Progenitor cell of endocrine pancreas (in vitro differentiated cells): Measurements from ENCODE around the gene C11orf21. TPM values are rescaled to one million over a fixed set of nuclear protein-coding genes. Genes with fewer than 3 reads are reported as not detected.
"Not testable (repeated sequence)": the region's sequence is repeated elsewhere in the genome, so short reads cannot be mapped to it uniquely, and the experiment has no call there.

Experiments used
- DNase-seq: peaks from one replicate; pipeline ENCODE4 v3.0.0; 2021; ENCODE audit warnings: low spot score; ENCODE audit not compliant: unreplicated experiment
- H3K27ac Mint-ChIP-seq: 2 replicates; pipeline ENCODE4 v1.8.0; 2021; ENCODE audit warnings: mild to moderate bottlenecking, moderate library complexity, mixed read lengths
- H3K27me3 Mint-ChIP-seq: 2 replicates; pipeline ENCODE4 v1.8.0; 2021; ENCODE audit warnings: mixed read lengths
- H3K36me3 Mint-ChIP-seq: 2 replicates; pipeline ENCODE4 v1.8.0; 2022; ENCODE audit warnings: mixed read lengths; ENCODE audit not compliant: insufficient read depth
- H3K4me1 Mint-ChIP-seq: 2 replicates; pipeline ENCODE4 v1.8.0; 2021; ENCODE audit warnings: low read depth, mixed read lengths
- H3K4me3 Mint-ChIP-seq: 2 replicates; pipeline ENCODE4 v1.8.0; 2021; ENCODE audit warnings: low read depth, mild to moderate bottlenecking, moderate library complexity, mixed read lengths
- H3K9me3 Mint-ChIP-seq: 2 replicates; pipeline ENCODE4 v1.8.0; 2021; ENCODE audit warnings: low read depth, mixed read lengths
- total RNA-seq: library from RNA; stranded (reverse); gene quantifications from 2 replicates; pipeline ENCODE4 v1.2.1, GENCODE V29; 2021
- TF ChIP-seq, protein P1 (sequence below): fragments of 200-600 bp; sonication (generic); IDR thresholded peaks from one replicate; pipeline ENCODE4 v1.5.0; 2021; ENCODE audit warnings: antibody characterized with exemption, mild to moderate bottlenecking; ENCODE audit not compliant: unreplicated experiment

The C11orf21 gene
- total RNA-seq, 1 donor from 2014 or later = 0.69 TPM

GRCh38 chr11:2293531-2293971, 8.2 kb downstream of the C11orf21 start:
- Mint-ChIP-seq H3K27me3 (peaks cover 61% of the 10 kb centered on the region), H3K4me3 (no peak overlapping the region), H3K9me3 (no peaks in the 10 kb centered on the region), H3K36me3 (no peaks in the 10 kb centered on the region), H3K4me1 (peaks cover 6% of the 10 kb centered on the region), H3K27ac (no peak overlapping the region)
- TF ChIP-seq, protein P1, sequence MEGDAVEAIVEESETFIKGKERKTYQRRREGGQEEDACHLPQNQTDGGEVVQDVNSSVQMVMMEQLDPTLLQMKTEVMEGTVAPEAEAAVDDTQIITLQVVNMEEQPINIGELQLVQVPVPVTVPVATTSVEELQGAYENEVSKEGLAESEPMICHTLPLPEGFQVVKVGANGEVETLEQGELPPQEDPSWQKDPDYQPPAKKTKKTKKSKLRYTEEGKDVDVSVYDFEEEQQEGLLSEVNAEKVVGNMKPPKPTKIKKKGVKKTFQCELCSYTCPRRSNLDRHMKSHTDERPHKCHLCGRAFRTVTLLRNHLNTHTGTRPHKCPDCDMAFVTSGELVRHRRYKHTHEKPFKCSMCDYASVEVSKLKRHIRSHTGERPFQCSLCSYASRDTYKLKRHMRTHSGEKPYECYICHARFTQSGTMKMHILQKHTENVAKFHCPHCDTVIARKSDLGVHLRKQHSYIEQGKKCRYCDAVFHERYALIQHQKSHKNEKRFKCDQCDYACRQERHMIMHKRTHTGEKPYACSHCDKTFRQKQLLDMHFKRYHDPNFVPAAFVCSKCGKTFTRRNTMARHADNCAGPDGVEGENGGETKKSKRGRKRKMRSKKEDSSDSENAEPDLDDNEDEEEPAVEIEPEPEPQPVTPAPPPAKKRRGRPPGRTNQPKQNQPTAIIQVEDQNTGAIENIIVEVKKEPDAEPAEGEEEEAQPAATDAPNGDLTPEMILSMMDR = no peak
- no peak for DNase-seq

DNA sequence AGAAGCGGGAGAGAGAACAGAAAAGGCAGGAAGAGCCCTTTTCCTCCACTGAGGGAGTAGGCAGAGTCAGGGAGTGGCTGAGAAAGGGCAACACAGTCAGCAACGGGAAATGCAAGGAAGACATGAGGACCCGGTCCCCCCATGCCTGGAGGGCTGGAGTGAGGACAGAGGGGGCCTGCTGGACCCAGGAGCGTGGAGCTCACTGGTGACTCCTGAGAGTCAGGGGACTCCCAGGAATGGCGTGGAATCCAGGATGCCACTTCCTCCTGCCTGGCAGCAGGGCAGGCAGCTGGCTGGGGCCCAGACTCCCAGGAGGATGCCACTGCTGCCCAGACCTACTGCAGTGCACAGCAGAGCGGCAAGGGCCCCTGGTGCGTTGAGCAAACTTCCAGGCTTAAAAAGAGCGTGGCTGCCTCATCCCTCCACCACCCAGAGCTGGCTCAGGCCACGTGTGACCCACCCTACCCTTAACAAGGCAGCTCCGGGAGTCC, 11.3 kb downstream of the C11orf21 start:
- H3K4me3 Mint-ChIP-seq = no peak overlapping the region
- peaks cover 9% of the 10 kb centered on the region for H3K4me1 Mint-ChIP-seq
- no peaks in the 10 kb centered on the region for H3K36me3 Mint-ChIP-seq
- TF ChIP-seq, protein P1 = no peak
- H3K27ac Mint-ChIP-seq = no peak overlapping the region
- no peaks in the 10 kb centered on the region for H3K9me3 Mint-ChIP-seq
- DNase-seq = no peak
- peaks cover 71% of the 10 kb centered on the region for H3K27me3 Mint-ChIP-seq

DNA sequence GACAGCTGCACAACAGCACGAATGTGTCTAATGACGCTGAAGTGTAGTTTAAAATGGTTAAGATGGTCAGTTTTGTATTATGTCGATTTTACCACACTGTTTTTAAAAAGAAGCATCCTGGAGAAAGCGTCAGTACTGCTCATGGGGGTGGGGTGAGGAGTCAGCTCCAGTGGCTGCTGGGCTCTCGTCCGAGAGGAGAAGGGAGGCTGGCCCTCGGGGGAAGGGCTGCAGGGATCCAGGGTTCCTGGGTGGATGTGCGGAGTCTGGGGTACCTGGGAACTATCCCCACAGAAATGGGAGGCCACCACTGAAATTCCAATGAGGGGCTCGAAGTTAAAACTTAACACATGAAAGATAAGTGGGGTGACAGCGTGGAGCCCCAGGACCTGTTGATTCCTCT, 11.9 kb downstream of the C11orf21 start:
- Mint-ChIP-seq H3K4me3 (no peak overlapping the region), H3K36me3 (no peaks in the 10 kb centered on the region), H3K9me3 (no peaks in the 10 kb centered on the region), H3K4me1 (peaks cover 9% of the 10 kb centered on the region), H3K27me3 (peaks cover 71% of the 10 kb centered on the region), H3K27ac (no peak overlapping the region)
- TF ChIP-seq, protein P1 = no peak
- DNase-seq = no peak

DNA sequence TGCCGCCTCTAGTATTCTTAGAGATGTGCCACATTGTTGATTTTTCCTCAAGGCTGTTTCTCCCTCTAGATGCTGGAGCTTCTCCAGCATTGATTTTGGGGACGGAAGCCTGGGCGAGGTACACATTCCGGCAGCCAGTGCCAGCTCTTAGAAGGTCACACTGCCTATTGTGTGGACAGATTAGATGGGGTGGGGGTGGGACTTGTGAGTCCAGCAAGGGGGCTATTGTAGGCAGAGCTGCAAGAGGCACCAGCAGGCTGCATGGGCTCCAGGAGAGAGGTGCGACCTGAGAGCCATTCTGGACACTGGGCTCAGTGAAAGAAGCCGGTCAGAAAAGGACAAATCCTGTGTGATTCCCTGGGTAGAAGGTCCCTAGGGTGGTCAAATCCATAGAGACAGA, 12.4 kb downstream of the C11orf21 start:
- no peak overlapping the region for H3K27ac Mint-ChIP-seq
- TF ChIP-seq, protein P1 = no peak
- H3K36me3 Mint-ChIP-seq = no peaks in the 10 kb centered on the region
- no peak overlapping the region for H3K4me3 Mint-ChIP-seq
- H3K9me3 Mint-ChIP-seq = no peaks in the 10 kb centered on the region
- DNase-seq = no peak
- peaks cover 71% of the 10 kb centered on the region for H3K27me3 Mint-ChIP-seq
- H3K4me1 Mint-ChIP-seq = peaks cover 9% of the 10 kb centered on the region

- Mint-ChIP-seq H3K9me3 (peaks cover 4% of the 10 kb centered on the region), H3K4me1 (peaks cover 9% of the 10 kb centered on the region), H3K27ac (no peak overlapping the region), H3K36me3 (no peaks in the 10 kb centered on the region), H3K27me3 (peaks cover 68% of the 10 kb centered on the region), H3K4me3 (no peak overlapping the region)
- TF ChIP-seq, protein P1 = no peak
- DNase-seq = no peak
These were observed 14.6 kb downstream of the C11orf21 start for GRCh38 chr11:2287091-2287490.

DNA sequence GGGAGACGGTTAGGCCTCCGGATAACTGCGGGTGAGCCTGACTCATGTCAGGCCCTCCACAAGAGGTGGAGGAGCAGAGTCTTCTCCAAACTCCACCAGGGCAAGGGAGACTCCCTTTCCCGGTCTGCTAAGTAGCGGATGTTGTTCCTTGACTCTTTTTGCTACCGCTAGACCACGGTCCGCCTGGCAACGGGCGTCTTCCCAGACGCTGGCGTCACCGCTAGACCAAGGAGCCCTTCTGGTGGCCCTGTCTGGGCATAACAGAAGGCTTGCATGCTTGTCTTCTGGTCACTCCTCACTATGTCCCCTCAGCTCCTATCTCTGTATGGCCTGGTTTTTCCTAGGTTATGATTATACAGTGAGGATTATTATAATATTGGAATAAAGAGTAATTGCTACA, 15.4 kb downstream of the C11orf21 start:
- not testable (repeated sequence) for H3K4me3 Mint-ChIP-seq, H3K4me1 Mint-ChIP-seq, H3K36me3 Mint-ChIP-seq, H3K27ac Mint-ChIP-seq, DNase-seq, H3K9me3 Mint-ChIP-seq
- peaks cover 72% of the 10 kb centered on the region for H3K27me3 Mint-ChIP-seq
